K562 (cell line): ENCODE measurements around the gene ALDH7A1. TPM values are rescaled to one million over a fixed set of nuclear protein-coding genes. Genes with fewer than 3 reads are reported as not detected.

Source experiments
- CHCHD3 ChIP-seq: fragments of 250-450 bp; sonication (Bioruptor Pico); IDR thresholded peaks from 2 replicates; pipeline ENCODE4 v2.1.2; 2022; ENCODE audit warnings: mild to moderate bottlenecking
- EGR1 ChIP-seq: fragments of 450-650 bp; conservative IDR thresholded peaks from 2 replicates; pipeline ENCODE4 v1.6.1; 2017; ENCODE audit warnings: mild to moderate bottlenecking
- FOS ChIP-seq: IDR thresholded peaks from 3 replicates; pipeline ENCODE4 v1.6.1; 2011; ENCODE audit not compliant: insufficient read length; ENCODE audit errors: extremely low read depth
- FOXA1 ChIP-seq: fragments of 450-650 bp; IDR thresholded peaks from 2 replicates; pipeline ENCODE4 v1.6.1; 2016; ENCODE audit warnings: mild to moderate bottlenecking, borderline replicate concordance
- GATAD2A ChIP-seq: fragments of 450-650 bp; IDR thresholded peaks from 2 replicates; pipeline ENCODE4 v1.6.1; 2017
- HMG20B ChIP-seq: fragments of 250-450 bp; sonication (Bioruptor Pico); IDR thresholded peaks from 2 replicates; pipeline ENCODE4 v1.5.0; 2021; ENCODE audit warnings: mild to moderate bottlenecking
- KLF1 ChIP-seq: fragments of 450-650 bp; IDR thresholded peaks from 2 replicates; pipeline ENCODE4 v1.6.1; 2016; ENCODE audit warnings: missing genetic modification characterization, missing compliant biosample characterization
- NCOA6 ChIP-seq: fragments of 450-650 bp; IDR thresholded peaks from 2 replicates; pipeline ENCODE4 v1.6.1; 2017; ENCODE audit warnings: mild to moderate bottlenecking
- PHTF2 ChIP-seq: fragments of 250-450 bp; sonication (Bioruptor Pico); IDR thresholded peaks from 2 replicates; pipeline ENCODE4 v1.5.0; 2021; ENCODE audit warnings: mild to moderate bottlenecking
- PML ChIP-seq: IDR thresholded peaks from 2 replicates; pipeline ENCODE4 v1.6.1; 2012; ENCODE audit warnings: low read length, inconsistent platforms
- RBFOX2 ChIP-seq: fragments of 200-400 bp; formaldehyde crosslinking; IDR thresholded peaks from 2 replicates; pipeline ENCODE4 v1.6.1; 2017; ENCODE audit warnings: low read depth, mild to moderate bottlenecking, low read length, moderate library complexity
- SAFB ChIP-seq: fragments of 200-400 bp; formaldehyde crosslinking; IDR thresholded peaks from 2 replicates; pipeline ENCODE4 v1.6.1; 2017; ENCODE audit warnings: low read depth, low read length, borderline replicate concordance
- SAFB2 ChIP-seq: fragments of 200-400 bp; formaldehyde crosslinking; IDR thresholded peaks from 2 replicates; pipeline ENCODE4 v1.6.1; 2018; ENCODE audit warnings: borderline replicate concordance, low read length, low read depth, moderate library complexity; ENCODE audit not compliant: severe bottlenecking
- TCF15 ChIP-seq: fragments of 250-450 bp; sonication (Bioruptor Pico); IDR thresholded peaks from 2 replicates; pipeline ENCODE4 v1.8.0; 2022; ENCODE audit warnings: moderate library complexity, mild to moderate bottlenecking, inconsistent platforms
- TRIM25 ChIP-seq: fragments of 450-650 bp; IDR thresholded peaks from 2 replicates; pipeline ENCODE4 v1.7.0; 2016; ENCODE audit warnings: borderline replicate concordance
- ZBTB40 ChIP-seq, 2 experiments: fragments of 450-650 bp in 1 of 2; sonication (generic) in 1 of 2; formaldehyde crosslinking in 1 of 2; IDR thresholded peaks; 2 replicates each; pipeline versions ENCODE4 v1.7.1 to v1.9.0; 2016 to 2022; ENCODE audit warnings: inconsistent platforms in 1 of 2, mild to moderate bottlenecking in 1 of 2, missing genetic modification reagents in 1 of 2
- ZNF224 ChIP-seq: sonication (generic); formaldehyde crosslinking; IDR thresholded peaks from 2 replicates; pipeline ENCODE4 v1.8.0; 2022; ENCODE audit warnings: mild to moderate bottlenecking, missing genetic modification reagents
- ZNF282 ChIP-seq: sonication (generic); formaldehyde crosslinking; IDR thresholded peaks from 2 replicates; pipeline ENCODE4 v1.8.1; 2023; ENCODE audit warnings: missing genetic modification reagents
- ZNF79 ChIP-seq: fragments of 250-450 bp; sonication (Bioruptor Pico); IDR thresholded peaks from 2 replicates; pipeline ENCODE4 v1.4.0; 2020; ENCODE audit warnings: low read depth, mild to moderate bottlenecking, moderate library complexity
- polyA plus RNA-seq, 8 experiments: library from polyadenylated mRNA; depleted of rRNA in 4 of 8; stranded (reverse) in 5 of 8; unstranded in 3 of 8; fragments of >200 nt; fragmentation: Nextera tagmentation in 2 of 8; fragmentation: Illumina TruSeq in 1 of 8; extraction: Ambion mirVana in 2 of 8; extraction: Trizol in 1 of 8; gene quantifications; 2 replicates each; pipeline versions ENCODE4 v1.2.1 to v1.2.3, GENCODE V29; 2011 to 2014; ENCODE audit warnings: inconsistent platforms in 1 of 8, missing spikeins in 1 of 8
- total RNA-seq, 7 experiments: library from RNA; depleted of rRNA in 6 of 7; stranded (reverse); fragments of >200 nt in 6 of 7; fragmentation: Illumina TruSeq in 2 of 7; extraction: Trizol in 2 of 7; gene quantifications; 2 replicates each; pipeline versions ENCODE4 v1.2.1 to v1.2.3, GENCODE V29; 2011 to 2021; ENCODE audit warnings: low replicate concordance in 1 of 7

Gene ALDH7A1
- total and polyA plus RNA-seq, 9 of the 15 experiments (the other 6 are each of a cell fraction or from before 2014, with no cell fraction given): 0.04 to 0.49 TPM; not detected in 7

DNA sequence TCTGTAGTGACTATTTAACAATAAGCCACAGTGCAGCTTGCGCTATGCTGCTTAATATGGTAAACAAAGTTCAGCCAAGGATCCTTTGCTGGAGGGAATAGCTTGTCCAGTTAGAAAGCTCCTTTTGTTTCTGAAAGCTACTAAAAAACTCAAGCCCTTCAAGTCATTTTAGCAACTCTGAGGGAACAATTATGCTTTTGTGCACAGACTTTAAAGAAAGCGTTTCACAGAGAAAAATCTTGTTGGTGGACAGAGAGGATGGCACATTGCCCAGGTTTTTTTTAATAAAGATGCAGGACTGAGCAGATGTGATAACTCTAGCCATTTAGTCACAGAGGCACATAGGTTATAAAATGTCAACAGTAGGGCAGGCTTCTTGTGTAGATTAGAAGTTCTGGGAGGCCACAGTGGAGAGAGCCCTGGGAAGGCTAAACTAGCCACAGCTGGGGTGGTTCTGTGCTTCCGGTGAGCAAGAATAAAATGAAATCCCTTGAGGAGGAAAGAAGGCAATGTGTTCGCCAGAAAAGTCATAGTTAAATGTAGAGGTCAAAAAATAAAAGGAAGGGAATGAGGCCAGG is 63.4 kb downstream of the ALDH7A1 start (continued):
- TF ChIP-seq ZBTB40 (IDR thresholded peaks at IDR 0.05): no peak
- TF ChIP-seq ZBTB40 (CRISPR knock-in tag; IDR thresholded peaks at IDR 0.05): no peak
- no peak for TF ChIP-seq HMG20B (CRISPR knock-in tag)
- TF ChIP-seq TRIM25: no peak
- TF ChIP-seq KLF1 (tag): no peak
- peak; percentile 62 for TF ChIP-seq PML
- no peak for TF ChIP-seq NCOA6
- TF ChIP-seq ZNF282 (CRISPR knock-in tag): no peak
- no peak for TF ChIP-seq EGR1
- no peak for TF ChIP-seq GATAD2A
- no peak for TF ChIP-seq PHTF2 (CRISPR knock-in tag)
- TF ChIP-seq TCF15 (CRISPR knock-in tag): no peak
- no peak for TF ChIP-seq FOS
- TF ChIP-seq ZNF224 (CRISPR knock-in tag): no peak
- no peak for TF ChIP-seq RBFOX2
- TF ChIP-seq SAFB: no peak
- no peak for TF ChIP-seq FOXA1
- TF ChIP-seq ZNF79 (CRISPR knock-in tag): no peak
- no peak for TF ChIP-seq SAFB2
- no peak for TF ChIP-seq CHCHD3
